MG63 (cell line): ENCODE data around the gene VSTM4. TPM values are rescaled to one million over a fixed set of nuclear protein-coding genes. Genes with fewer than 3 reads are reported as not detected.

Experiments
- DNase-seq: peaks from one replicate; pipeline ENCODE4 v3.0.0-alpha.2; 2020
- H3K27me3 ChIP-seq: fragments of 250-450 bp; sonication (Bioruptor Pico); 2 replicates; pipeline ENCODE4 v1.5.1; 2020; ENCODE audit warnings: mild to moderate bottlenecking, moderate library complexity
- H3K36me3 ChIP-seq: fragments of 250-450 bp; sonication (Bioruptor Pico); 2 replicates; pipeline ENCODE4 v1.5.1; 2020; ENCODE audit warnings: mild to moderate bottlenecking, moderate library complexity
- H3K4me3 ChIP-seq: fragments of 250-450 bp; sonication (Bioruptor Pico); 2 replicates; pipeline ENCODE4 v1.5.1; 2020; ENCODE audit warnings: mild to moderate bottlenecking, moderate library complexity
- H3K9me3 ChIP-seq: fragments of 250-450 bp; sonication (Bioruptor Pico); 2 replicates; pipeline ENCODE4 v1.5.1; 2020; ENCODE audit warnings: mild to moderate bottlenecking, moderate library complexity
- total RNA-seq: library from RNA; depleted of rRNA; stranded (reverse); fragments of >200 nt; shearing (Covaris generic); gene quantifications from 2 replicates; pipeline ENCODE4 v1.2.3, GENCODE V29; 2014; ENCODE audit warnings: low replicate concordance; rRNA removed

VSTM4 gene, protein sequence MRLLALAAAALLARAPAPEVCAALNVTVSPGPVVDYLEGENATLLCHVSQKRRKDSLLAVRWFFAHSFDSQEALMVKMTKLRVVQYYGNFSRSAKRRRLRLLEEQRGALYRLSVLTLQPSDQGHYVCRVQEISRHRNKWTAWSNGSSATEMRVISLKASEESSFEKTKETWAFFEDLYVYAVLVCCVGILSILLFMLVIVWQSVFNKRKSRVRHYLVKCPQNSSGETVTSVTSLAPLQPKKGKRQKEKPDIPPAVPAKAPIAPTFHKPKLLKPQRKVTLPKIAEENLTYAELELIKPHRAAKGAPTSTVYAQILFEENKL
- total RNA-seq, result 1.7 and 2.8 TPM in 2 replicates

DNA sequence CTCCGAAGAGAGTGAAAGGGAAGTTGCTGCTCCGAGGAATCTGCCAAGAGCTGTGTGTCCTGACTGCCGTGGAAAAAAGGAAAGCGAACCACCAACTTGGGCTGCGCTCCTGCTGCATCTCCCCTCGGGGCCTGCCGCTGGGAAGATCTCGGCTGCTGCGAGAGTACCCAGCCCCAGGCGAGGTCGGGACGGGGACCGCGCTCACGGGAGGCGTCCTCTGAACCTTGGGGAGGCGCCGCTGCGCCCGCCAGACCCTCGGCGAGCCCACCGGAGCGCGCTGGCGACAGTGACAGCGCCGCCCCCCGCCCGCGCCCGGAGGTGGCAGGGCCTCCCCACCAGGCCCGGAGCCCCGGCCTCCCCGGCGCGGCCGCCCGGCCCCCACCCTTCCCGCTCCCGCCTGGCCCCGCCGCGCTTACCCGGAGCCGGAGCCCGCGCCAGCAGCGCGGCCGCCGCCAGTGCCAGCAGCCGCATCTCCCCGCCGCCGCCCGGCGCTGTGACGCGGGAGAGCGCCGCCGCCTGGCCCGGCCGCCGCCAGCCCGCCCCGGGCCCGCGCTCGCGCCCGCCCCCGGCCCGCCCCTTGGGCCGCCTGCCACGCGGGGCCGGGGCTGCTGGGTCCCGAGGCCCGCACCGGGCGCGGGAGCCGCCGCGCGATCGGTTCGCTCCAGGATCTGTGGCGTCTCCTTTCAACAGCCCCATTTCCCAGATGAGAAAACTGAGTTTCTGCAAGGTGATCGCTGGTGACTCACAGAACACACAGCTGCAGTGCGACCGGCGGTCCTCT, at the start of gene VSTM4:
TSS of gene VSTM4 (minus strand) at position 508 of the 781 bp plus-strand sequence. CDS start at position 471, 37 bp downstream.
- Histone ChIP-seq H3K4me3 (peak within 1 kb of the TSS; percentile 61), H3K27me3 (no peaks in the 10 kb centered on the region), H3K9me3 (no peaks in the 10 kb centered on the region), H3K36me3 (no peaks in the 10 kb centered on the region)
- peak; percentile 61 for DNase-seq

DNA sequence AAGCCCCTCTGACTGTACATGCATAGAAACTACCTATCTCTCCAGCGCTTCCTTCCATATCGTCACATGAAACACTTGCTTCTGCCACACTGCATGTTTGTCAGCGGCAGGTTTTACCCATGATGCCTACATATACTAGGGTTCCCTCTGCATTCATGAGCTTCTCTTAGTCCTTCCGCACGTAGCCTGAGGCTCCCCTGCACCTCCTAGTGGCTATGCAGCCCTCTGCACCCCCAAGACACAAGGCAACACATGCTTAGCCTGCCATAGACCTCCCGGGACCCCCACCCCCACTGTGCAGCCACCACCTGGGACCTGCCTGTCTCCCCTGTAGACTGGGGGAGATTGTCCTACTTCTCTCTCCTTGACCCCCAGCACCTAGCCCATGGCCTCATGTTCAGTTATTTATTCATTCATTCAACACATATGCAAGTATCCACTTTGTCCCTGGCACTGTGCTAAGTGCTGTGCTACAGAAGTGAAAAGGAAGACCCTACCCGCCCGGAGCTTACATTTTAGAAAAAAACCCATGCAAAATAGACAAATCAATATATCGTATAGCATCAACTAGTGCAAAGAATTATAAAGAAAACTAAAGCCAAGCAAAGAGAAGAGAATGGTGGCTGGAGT, 49.4 kb upstream of the VSTM4 start:
- Histone ChIP-seq H3K36me3 (no peaks in the 10 kb centered on the region), H3K27me3 (no peaks in the 10 kb centered on the region), H3K4me3 (no peak overlapping the region), H3K9me3 (no peaks in the 10 kb centered on the region)
- no peak for DNase-seq

DNA sequence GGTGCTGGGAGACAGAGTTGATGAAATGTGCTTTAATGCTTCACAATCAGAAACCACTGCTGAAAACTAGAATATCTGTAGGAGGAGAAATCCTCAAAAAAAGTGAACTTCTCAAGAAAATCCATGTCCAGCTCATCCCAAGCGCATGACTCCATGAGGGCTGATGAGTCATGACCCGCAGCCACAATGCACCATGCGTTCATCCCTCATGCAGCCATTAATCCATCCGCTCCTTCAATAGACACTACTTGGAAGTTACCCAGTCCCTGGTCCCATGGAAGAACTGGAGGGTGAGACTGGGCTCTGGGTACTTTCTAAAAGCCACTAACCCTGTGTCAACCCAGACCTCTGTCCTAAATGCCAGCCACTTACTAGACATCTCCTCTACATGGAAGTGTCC, 48.4 kb upstream of the VSTM4 start:
- no peaks in the 10 kb centered on the region for H3K27me3 ChIP-seq
- no peak overlapping the region for H3K4me3 ChIP-seq
- no peaks in the 10 kb centered on the region for H3K9me3 ChIP-seq
- peak; percentile 44 for DNase-seq
- H3K36me3 ChIP-seq, result no peaks in the 10 kb centered on the region

DNA sequence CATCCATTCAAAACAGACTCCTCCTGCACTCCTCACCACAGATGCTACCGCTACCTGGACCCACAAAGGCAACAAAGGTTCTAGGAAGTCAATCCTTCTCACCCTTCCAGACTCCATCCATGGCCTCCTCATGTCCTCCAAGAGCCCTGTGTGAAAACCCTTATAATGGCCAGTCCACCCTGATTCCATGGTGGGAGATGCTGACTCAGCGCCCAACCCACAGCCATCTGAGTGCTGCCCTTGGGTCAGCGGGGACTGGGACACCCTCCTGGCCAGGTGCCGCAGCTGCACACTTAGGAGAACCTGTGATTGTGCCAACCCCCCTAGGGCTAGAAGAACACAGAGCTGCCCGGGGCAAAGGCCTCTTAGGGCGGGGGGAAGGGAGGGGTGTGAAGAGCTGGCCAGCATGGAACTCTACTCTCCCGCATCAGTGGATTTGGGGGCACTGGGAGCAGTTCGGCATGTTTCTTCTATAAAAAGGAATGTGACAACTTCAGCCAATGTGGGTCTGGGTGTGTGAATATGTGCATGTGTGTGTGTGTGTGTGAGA, 47.5 kb upstream of the VSTM4 start:
- H3K4me3 ChIP-seq, result no peak overlapping the region
- no peaks in the 10 kb centered on the region for H3K9me3 ChIP-seq
- H3K36me3 ChIP-seq, result no peaks in the 10 kb centered on the region
- no peak for DNase-seq
- H3K27me3 ChIP-seq, result no peaks in the 10 kb centered on the region

DNA sequence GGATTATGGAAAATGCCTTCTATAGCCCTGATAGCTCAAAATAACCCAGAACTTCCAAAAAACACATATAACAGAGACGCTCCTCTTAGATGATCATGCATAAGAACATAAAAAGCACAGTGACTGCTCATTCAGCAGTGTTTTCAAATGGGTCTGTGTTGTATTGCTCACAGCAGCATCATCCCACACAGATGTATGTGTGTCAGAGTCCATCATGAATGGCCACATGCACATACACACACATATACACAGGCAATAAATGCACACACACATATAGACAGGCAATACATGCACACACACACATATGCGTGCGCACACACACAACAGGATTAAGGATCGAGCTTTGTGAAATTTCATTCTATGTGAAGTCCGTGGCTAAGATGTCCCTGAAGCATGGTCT, 46.7 kb upstream of the VSTM4 start:
- H3K9me3 ChIP-seq, result no peaks in the 10 kb centered on the region
- no peak for DNase-seq
- no peaks in the 10 kb centered on the region for H3K27me3 ChIP-seq
- H3K36me3 ChIP-seq, result no peaks in the 10 kb centered on the region
- no peak overlapping the region for H3K4me3 ChIP-seq

DNA sequence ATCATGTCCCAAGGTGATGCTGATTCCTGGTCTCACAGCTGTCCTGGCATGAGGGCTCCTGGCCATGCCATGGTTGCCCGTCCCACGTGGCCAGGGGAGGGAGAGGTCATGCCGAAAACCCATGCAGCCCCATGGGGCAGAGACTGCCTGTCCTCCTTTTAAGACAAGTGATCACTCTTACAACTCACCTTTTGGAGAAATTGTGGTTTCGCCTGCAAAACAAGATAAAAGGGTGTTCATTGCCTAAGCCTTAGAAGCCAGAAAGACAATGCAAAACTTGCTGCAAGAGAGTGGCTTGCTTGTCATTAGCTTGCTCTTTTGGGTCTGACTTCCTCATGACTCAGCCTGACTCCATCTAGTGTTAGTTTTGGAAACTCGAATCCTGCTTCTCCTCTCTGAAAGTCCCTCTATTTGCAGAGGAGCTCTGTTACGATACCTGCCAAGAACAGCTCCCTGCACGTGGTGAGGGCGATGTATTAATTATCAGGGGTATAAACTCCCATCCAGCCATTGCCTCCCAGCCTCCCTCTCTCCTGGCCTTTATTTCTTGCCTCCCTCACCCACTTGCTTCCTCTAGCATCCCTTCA, 46.2 kb upstream of the VSTM4 start:
- peak; percentile 30 for DNase-seq
- H3K36me3 ChIP-seq, result no peaks in the 10 kb centered on the region
- no peak overlapping the region for H3K4me3 ChIP-seq
- H3K9me3 ChIP-seq, result no peaks in the 10 kb centered on the region
- H3K27me3 ChIP-seq, result no peaks in the 10 kb centered on the region

DNA sequence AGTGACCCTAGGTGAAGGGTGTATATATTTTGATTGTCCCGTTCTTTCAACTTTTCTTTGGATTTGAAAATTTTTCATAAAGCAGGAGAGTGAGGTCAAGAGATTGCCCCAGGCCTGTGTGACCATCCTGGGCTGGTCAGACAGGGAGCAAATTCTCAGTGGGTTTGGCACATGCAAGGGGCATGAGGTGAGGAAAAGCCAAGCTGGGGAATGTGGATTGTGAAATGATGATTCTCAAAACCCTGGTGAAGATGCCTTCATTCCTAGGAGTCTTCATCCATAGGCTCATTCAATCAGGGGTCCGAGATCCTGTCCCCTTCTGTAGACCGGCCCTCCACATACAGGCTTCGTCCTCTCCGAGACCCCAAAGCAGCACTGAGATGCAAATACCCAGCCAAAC, 45.5 kb upstream of the VSTM4 start:
- H3K4me3 ChIP-seq, result no peak overlapping the region
- H3K27me3 ChIP-seq, result no peaks in the 10 kb centered on the region
- H3K36me3 ChIP-seq, result no peaks in the 10 kb centered on the region
- DNase-seq, result no peak
- no peaks in the 10 kb centered on the region for H3K9me3 ChIP-seq

DNA sequence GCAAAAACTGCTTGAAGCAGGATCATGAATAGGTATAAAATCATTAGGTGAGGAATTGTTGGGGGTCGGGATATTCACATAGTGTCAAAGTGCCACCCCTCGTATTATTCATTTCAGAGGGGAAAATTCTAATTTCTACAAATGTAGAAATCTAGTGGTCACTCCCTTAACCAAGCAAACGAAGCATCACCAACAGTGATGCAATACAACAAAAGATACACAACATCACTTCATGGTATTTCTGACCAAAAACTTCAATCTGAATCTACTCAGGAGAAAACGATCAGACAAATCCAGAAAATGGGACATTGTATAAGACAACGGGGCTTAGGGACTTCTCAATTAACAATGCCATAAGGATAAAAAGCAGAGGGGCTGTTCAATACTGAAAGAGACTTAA, 44.8 kb upstream of the VSTM4 start:
- Histone ChIP-seq H3K4me3 (no peak overlapping the region), H3K27me3 (no peaks in the 10 kb centered on the region), H3K9me3 (no peaks in the 10 kb centered on the region), H3K36me3 (no peaks in the 10 kb centered on the region)
- no peak for DNase-seq

DNA sequence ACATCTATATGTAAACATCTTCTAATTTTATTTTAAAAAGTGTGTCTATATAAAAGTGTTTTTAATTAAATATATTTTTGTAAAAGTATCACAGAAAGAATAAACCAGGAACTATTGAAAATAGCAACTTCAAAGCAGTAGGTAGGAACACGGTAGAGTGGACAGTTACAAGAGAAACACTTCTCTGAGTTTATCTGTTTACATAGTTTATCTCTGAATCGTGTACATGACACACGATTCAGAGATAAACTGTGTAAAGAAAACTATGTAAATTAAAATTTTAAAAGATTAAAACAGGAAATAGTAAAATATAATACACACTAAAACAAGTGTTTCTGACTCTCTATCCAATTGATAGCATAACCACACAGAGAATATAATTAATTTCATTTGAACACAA, 43.6 kb upstream of the VSTM4 start:
- no peaks in the 10 kb centered on the region for H3K27me3 ChIP-seq
- no peak for DNase-seq
- no peak overlapping the region for H3K4me3 ChIP-seq
- H3K9me3 ChIP-seq, result no peaks in the 10 kb centered on the region
- H3K36me3 ChIP-seq, result no peaks in the 10 kb centered on the region

DNA sequence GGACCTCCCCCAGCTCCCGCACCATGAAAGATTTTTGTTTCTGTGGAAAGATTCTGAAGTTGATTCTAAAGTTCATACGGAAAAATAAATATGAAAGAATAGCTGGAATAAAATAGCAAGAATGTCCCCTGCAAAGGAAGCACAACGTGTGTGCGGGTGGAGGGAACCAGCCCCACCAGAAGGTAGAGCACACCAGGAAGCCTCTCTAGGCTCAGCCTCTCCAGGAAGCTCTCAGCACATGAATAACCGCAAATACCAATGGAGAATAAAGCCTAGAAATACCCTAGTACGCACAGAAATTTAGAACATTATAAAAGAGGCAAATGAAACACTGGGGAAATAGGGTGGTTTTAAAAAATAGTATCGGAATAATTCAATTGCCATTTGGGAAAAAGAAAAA, 43.1 kb upstream of the VSTM4 start:
- no peak for DNase-seq
- Histone ChIP-seq H3K27me3 (no peaks in the 10 kb centered on the region), H3K36me3 (no peaks in the 10 kb centered on the region), H3K9me3 (no peaks in the 10 kb centered on the region), H3K4me3 (no peak overlapping the region)

DNA sequence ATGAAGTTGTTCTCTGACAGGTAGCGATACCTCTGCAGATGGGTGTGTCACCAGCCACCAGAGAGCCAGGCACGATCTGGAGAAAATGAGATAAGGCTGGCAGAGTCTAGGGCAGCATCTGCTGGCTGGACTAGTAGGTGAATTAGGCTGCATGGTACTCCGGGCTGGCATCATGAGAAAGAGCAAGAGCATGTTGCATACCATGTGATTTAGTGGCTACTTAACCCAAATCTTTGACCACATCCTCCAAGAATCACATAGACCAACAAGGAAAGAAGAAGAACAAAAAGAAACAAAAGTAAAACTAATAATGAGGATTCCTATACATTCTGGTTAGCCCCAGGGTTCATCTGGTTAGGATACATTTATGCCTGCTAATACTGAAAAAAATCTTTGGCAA, 41.9 kb upstream of the VSTM4 start:
- Histone ChIP-seq H3K9me3 (no peaks in the 10 kb centered on the region), H3K27me3 (no peaks in the 10 kb centered on the region), H3K36me3 (no peaks in the 10 kb centered on the region), H3K4me3 (no peak overlapping the region)
- DNase-seq, result no peak

DNA sequence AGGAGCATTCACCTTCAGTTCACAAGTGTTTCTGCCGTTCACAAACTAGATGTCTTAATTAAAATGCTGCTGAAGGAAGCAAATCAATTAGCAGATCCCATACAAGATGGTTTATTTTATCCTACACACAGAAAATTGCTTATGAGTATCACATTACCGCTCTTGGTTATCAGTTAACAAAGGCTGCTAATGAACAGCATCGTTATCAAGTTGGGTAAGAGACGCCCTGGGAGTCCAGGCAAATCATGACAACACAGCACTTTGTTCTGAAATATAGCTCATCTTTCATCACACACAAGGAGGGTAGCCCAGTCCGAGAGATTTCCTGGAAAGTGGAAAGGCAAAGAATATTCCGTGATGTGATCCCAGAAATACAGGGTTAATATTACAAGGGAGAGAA, 39.3 kb upstream of the VSTM4 start:
- Histone ChIP-seq H3K4me3 (no peak overlapping the region), H3K27me3 (no peaks in the 10 kb centered on the region), H3K9me3 (no peaks in the 10 kb centered on the region), H3K36me3 (no peaks in the 10 kb centered on the region)
- no peak for DNase-seq

DNA sequence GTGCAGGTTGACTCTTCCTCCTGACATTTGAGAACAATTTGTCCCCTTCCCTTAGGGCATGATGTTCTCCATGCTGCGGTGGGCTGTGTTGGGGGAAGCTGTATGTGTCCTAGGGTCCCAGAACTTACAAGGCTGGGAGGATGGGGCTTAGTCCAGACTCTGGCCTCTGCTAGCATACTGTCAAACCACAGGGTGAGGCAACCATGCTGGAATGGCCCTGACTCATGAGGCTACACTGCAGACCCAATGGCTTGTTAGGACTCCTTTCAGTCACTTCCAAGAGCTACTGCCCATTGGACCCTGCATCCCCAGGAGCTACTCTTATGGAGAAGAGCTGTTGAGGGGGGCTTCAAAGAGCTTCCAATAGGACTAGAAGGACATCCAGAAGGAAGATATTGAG, 38.6 kb upstream of the VSTM4 start:
- DNase-seq, result no peak
- H3K36me3 ChIP-seq, result no peaks in the 10 kb centered on the region
- no peaks in the 10 kb centered on the region for H3K9me3 ChIP-seq
- no peaks in the 10 kb centered on the region for H3K27me3 ChIP-seq
- no peak overlapping the region for H3K4me3 ChIP-seq

DNA sequence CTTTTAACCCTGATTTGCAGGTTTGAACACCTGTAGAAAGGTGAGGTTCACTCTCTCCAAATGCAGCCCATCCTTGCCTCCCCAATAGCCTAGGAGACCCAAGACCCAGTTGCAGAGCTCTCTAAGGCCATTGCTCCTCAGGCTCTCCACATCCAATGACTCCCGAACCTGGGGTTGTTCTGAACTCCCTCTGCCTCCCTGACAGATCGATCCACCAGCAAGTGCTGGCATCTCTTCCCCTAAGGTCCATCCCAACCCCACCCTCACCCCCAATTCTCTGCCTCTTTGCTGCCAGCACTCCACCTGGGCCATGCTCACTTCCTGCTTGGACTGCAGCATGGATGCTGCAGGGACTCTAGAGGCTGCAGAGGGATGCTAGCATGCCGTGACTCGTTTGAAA, 37.8 kb upstream of the VSTM4 start:
- no peak overlapping the region for H3K4me3 ChIP-seq
- no peaks in the 10 kb centered on the region for H3K9me3 ChIP-seq
- no peaks in the 10 kb centered on the region for H3K36me3 ChIP-seq
- no peaks in the 10 kb centered on the region for H3K27me3 ChIP-seq
- no peak for DNase-seq

DNA sequence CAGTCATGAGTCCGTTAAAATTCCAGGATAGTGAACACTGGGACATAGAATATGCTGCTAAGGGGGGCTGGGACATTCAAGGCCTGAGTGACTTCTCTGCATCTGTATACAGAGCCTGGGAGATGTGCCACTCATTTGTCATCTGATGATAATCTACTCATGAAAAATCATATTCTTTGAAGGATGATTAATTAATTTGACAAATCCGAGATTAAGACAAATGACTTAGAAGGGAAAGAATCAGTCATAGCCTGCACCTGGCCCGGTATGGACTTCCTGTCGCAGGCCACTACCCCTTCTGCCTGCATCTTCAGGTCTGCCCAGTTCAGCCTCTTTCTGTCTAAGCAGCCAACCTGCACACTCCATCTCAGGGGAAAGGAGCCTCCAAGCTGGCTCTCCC, 37.3 kb upstream of the VSTM4 start:
- Histone ChIP-seq H3K9me3 (no peaks in the 10 kb centered on the region), H3K36me3 (no peaks in the 10 kb centered on the region), H3K4me3 (no peak overlapping the region), H3K27me3 (no peaks in the 10 kb centered on the region)
- DNase-seq, result no peak

DNA sequence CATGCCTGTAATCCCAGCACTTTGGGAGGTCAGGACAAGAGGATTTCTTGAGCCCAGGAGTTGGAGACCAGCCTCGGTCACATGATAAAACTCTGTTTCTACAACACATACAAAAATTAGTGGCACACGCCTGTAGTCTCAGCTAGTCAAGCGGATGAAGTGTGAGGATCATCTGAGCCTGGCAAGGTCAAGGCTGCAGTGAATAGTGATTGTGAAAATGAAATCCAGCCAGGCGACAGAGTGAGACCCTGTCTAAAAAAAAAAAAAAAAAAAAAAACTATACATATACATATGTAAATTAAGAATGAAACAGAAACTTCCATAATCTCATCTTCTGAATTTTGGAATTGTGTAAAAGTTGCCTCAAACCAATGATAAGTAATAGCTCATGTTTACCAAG, 36.7 kb upstream of the VSTM4 start:
- Histone ChIP-seq H3K4me3 (no peak overlapping the region), H3K27me3 (no peaks in the 10 kb centered on the region), H3K9me3 (no peaks in the 10 kb centered on the region), H3K36me3 (no peaks in the 10 kb centered on the region)
- DNase-seq, result no peak

DNA sequence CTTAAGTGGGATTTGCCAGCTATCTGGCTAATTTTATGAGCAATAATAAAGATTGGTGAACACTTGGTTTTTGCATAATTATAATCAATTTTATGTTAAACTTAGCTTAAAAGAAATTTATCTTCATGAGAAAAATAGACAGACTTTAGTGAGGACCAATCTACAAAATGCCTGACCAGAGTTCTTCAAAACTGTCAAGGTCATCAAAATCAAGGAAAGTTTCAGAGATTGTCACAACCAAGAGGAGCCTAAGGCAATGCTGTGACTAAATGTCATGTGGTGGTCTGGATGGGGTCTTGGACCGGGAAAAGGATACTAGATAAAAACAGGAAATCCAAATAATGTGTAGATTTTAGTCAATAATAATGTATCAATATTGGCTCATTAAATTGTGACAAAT, 36.2 kb upstream of the VSTM4 start:
- no peak for DNase-seq
- H3K27me3 ChIP-seq, result no peaks in the 10 kb centered on the region
- no peaks in the 10 kb centered on the region for H3K36me3 ChIP-seq

More for the DNA sequence above, 36.2 kb upstream of the VSTM4 start:
- Histone ChIP-seq H3K4me3 (no peak overlapping the region), H3K9me3 (no peaks in the 10 kb centered on the region)
